Activated naive CD8-positive, alpha-beta T cell treated with anti-CD3 and anti-CD28 coated beads for 36 hours (primary cell): ENCODE data around the gene NCMAP. TPM values are rescaled to one million over a fixed set of nuclear protein-coding genes. Genes with fewer than 3 reads are reported as not detected.

Experiments
- DNase-seq: peaks from one replicate; pipeline ENCODE4 v3.0.0; 2021
- H3K27ac Mint-ChIP-seq: one replicate; pipeline ENCODE4 v1.8.0; 2022; ENCODE audit warnings: mild to moderate bottlenecking, moderate library complexity, mixed read lengths
- H3K27me3 Mint-ChIP-seq: one replicate; pipeline ENCODE4 v1.8.0; 2022; ENCODE audit warnings: mild to moderate bottlenecking, mixed read lengths
- H3K36me3 Mint-ChIP-seq: one replicate; pipeline ENCODE4 v1.8.0; 2021; ENCODE audit warnings: mild to moderate bottlenecking, mixed read lengths
- H3K4me1 Mint-ChIP-seq: one replicate; pipeline ENCODE4 v1.8.0; 2021; ENCODE audit warnings: mixed read lengths
- H3K4me3 Mint-ChIP-seq: one replicate; pipeline ENCODE4 v1.8.0; 2022; ENCODE audit warnings: mild to moderate bottlenecking, moderate library complexity, mixed read lengths
- H3K9me3 Mint-ChIP-seq: one replicate; pipeline ENCODE4 v1.8.0; 2022; ENCODE audit warnings: mixed read lengths
- total RNA-seq, 2 experiments: library from RNA; stranded (reverse); gene quantifications; one replicate each; pipeline ENCODE4 v1.2.3, GENCODE V29; 2021

NCMAP gene
- total RNA-seq, 2 experiments from 2014 or later = 0.16 to 0.21 TPM

DNA sequence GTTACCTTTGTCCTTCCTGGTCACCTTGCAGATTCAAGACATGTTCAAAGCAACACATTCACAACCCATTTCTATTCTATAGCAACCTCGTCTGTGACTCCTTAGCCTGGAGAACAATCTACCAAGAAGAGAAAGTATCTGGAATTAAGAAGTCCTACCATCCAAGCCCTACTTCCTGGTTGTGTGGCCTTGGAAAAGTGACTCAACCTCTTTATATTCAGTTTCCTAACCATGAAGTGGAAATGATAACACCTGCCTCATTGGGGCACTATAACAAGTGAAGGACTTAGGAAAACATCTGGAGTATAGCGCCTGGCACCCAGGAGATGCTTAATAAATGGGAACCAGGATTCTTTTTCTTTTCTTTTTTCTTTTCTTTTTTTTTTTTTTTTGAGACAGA is 50.7 kb downstream of the NCMAP start:
- no peak overlapping the region for H3K27ac Mint-ChIP-seq
- no peak overlapping the region for H3K4me3 Mint-ChIP-seq
- H3K36me3 Mint-ChIP-seq = no peaks in the 10 kb centered on the region

DNA sequence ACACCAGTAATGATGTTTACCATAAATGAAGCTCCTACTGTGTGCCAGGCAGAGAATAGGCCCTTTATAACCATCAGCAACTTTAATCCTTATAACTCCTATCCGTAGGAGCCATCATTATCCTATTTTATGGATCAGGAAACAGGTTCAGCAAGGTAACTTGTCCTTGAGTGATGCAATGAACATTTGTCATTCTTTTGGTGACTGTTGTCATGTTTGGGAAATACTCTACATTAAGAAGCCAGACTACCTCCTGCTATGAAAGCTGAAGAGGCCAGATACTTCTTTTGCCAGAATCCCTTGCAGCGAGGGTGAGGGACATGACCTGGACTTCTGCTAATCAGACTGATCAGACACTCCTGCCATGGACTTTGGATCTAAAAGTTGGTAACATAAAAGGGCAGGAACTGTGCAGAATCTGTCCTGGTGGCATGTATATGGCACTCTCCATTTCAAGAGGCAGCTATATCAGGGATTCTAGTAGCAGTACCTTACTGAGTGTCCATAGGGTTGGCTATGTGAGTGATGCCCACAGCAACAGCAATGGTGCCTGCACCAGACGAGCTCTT is 54.1 kb downstream of the NCMAP start:
- Mint-ChIP-seq H3K36me3 (no peaks in the 10 kb centered on the region), H3K4me3 (no peak overlapping the region), H3K27ac (no peak overlapping the region), H3K4me1 (no peaks in the 10 kb centered on the region), H3K27me3 (peaks cover 4% of the 10 kb centered on the region), H3K9me3 (no peaks in the 10 kb centered on the region)
- no peak for DNase-seq

More for the DNA sequence above, 50.7 kb downstream of the NCMAP start:
- Mint-ChIP-seq H3K27me3 (peaks cover 4% of the 10 kb centered on the region), H3K9me3 (no peaks in the 10 kb centered on the region), H3K4me1 (no peaks in the 10 kb centered on the region)
- no peak for DNase-seq

DNA sequence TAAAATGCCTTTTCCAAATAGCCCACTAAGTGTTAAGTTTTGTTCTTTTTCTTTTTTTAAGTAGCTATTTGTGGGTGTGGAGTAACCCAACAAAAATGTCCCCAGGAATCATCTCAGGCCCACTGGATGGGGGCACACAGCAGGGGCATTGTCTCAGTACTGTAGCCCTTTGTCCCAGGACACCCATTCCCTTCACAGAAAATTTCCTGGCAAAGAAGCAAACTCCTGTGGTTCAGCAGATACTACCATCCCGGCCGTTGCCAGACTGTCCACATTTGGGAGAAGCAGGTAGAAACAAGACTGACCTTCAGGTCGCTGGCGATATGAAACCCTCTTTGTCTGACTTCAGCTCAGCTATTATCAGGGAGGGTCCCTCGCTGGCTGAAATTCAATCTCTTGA is 63.5 kb downstream of the NCMAP start:
- H3K27me3 Mint-ChIP-seq = peaks cover 5% of the 10 kb centered on the region
- no peaks in the 10 kb centered on the region for H3K4me1 Mint-ChIP-seq
- DNase-seq = no peak
- H3K36me3 Mint-ChIP-seq = no peaks in the 10 kb centered on the region
- no peaks in the 10 kb centered on the region for H3K9me3 Mint-ChIP-seq
- no peak overlapping the region for H3K27ac Mint-ChIP-seq
- H3K4me3 Mint-ChIP-seq = no peak overlapping the region

DNA sequence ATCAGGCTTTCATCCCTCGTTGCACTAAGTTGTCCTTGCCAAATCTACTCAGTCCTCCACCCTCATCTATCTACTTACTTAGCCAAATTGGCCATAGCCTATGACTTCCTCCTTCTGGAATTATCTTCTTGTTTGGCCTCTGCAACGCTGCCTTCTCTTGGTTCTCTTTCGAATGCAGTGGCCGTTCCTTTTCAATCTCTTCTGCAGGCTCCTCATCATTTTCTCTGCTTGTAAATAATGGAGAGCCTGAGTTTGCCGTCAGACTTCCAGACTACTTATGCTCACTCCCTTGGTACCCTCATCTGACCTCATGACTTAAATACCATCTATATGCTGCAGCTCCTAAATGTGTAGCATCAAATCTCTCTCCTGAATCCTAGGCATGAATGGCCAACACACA is 64.8 kb downstream of the NCMAP start:
- H3K27ac Mint-ChIP-seq = no peak overlapping the region
- H3K36me3 Mint-ChIP-seq = no peaks in the 10 kb centered on the region
- no peak overlapping the region for H3K4me3 Mint-ChIP-seq
- H3K27me3 Mint-ChIP-seq = peaks cover 5% of the 10 kb centered on the region
- H3K9me3 Mint-ChIP-seq = no peaks in the 10 kb centered on the region
- DNase-seq = no peak
- no peaks in the 10 kb centered on the region for H3K4me1 Mint-ChIP-seq

DNA sequence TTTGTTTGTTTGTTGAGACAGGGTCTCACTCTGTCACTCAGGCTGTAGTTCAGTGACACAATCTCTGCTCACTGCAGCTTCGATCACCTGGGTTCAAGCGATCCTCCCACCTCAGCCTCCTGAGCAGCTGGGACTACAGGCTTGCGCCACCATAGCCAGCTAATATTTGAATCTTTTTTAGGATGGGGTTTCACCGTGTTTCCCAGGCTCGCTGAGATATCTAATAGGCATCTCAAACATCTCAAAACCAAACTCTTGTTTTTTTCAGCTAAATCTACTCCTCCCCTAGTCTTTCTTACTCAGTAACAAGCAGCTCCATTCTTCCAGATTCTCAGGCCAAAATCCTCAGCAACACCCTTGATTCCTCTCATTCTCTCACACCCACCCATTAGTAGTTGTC is 65.2 kb downstream of the NCMAP start:
- H3K4me3 Mint-ChIP-seq = peak overlapping the region; percentile 1
- H3K36me3 Mint-ChIP-seq = no peaks in the 10 kb centered on the region
- DNase-seq = no peak
- no peaks in the 10 kb centered on the region for H3K4me1 Mint-ChIP-seq
- H3K27me3 Mint-ChIP-seq = peaks cover 5% of the 10 kb centered on the region
- no peak overlapping the region for H3K27ac Mint-ChIP-seq
- H3K9me3 Mint-ChIP-seq = no peaks in the 10 kb centered on the region

DNA sequence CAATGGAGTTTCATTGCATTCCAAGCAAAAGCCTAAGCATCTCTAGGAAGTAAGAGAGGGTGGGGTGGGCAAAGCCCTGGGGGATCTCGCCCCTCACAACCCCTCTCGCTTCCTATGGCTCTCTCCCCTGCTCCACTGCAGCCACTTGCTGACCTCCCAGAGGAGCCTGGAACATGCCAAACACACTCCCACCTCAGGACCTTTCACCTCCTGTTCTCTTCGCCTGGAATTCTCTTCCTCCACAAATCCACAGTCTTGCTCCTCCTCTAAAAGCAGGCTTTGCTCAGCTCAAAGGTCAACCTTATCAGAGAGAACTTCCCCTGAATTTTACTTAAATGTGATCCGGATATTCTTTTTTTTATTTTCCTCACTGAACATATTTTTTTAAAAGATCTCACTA is 66.3 kb downstream of the NCMAP start:
- no peaks in the 10 kb centered on the region for H3K9me3 Mint-ChIP-seq
- no peaks in the 10 kb centered on the region for H3K36me3 Mint-ChIP-seq

DNA sequence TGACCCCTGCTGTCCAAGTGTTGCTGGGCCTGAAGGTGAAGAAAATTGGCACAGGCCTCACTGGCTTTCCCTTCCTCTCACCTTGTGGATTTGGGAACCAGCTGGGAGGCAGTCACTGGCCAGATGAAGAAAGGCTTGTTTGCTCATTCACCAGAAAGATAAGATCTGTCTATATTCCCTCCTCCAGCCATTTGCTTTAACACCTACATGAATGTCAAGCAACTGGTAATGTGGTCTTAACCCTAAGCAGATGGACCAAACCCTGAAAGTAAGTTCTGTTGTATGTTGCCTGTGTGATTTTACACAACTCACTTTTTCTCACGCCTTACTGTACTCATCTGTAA is 76.9 kb downstream of the NCMAP start:
- H3K36me3 Mint-ChIP-seq = no peaks in the 10 kb centered on the region
- no peak overlapping the region for H3K4me3 Mint-ChIP-seq
- peaks cover 19% of the 10 kb centered on the region for H3K27me3 Mint-ChIP-seq
- H3K4me1 Mint-ChIP-seq = peaks cover 10% of the 10 kb centered on the region
- no peak for DNase-seq
- no peak overlapping the region for H3K27ac Mint-ChIP-seq
- H3K9me3 Mint-ChIP-seq = no peaks in the 10 kb centered on the region

More for the DNA sequence above, 66.3 kb downstream of the NCMAP start:
- Mint-ChIP-seq H3K4me3 (no peak overlapping the region), H3K4me1 (no peaks in the 10 kb centered on the region), H3K27ac (no peak overlapping the region), H3K27me3 (peaks cover 4% of the 10 kb centered on the region)
- no peak for DNase-seq

DNA sequence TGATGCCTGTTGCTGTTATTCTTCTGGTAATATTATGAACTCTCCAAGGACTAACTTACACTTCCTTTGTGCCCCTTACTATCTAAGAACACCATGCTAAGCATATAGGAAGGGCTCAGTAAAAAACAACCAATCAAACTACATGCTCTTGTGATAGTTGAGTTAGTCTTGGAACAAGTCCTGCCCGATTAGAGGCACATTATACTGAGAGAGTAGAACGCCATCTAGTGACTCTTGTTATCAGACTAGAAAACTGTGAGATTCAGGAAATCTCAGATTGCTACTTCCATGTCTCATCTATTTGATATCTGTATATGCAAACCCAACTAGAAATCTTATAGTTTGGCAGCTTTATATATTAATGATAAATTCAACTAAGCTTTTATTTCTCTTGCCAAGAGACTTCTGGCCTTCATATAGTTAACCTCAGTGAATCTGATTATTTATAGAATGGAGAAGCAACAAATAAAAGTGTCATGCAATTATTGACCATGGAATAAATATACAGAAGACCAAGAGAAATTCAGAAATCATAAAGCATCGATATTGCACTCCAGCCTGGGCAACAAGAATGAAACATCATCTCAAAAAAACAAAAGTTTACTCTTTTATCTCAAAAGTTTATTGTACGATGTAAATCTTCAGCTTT is 79.4 kb downstream of the NCMAP start:
- no peaks in the 10 kb centered on the region for H3K9me3 Mint-ChIP-seq
- peaks cover 6% of the 10 kb centered on the region for H3K27me3 Mint-ChIP-seq
- H3K4me3 Mint-ChIP-seq = no peak overlapping the region
- no peak overlapping the region for H3K27ac Mint-ChIP-seq
- peaks cover 15% of the 10 kb centered on the region for H3K4me1 Mint-ChIP-seq
- DNase-seq = no peak
- no peaks in the 10 kb centered on the region for H3K36me3 Mint-ChIP-seq

DNA sequence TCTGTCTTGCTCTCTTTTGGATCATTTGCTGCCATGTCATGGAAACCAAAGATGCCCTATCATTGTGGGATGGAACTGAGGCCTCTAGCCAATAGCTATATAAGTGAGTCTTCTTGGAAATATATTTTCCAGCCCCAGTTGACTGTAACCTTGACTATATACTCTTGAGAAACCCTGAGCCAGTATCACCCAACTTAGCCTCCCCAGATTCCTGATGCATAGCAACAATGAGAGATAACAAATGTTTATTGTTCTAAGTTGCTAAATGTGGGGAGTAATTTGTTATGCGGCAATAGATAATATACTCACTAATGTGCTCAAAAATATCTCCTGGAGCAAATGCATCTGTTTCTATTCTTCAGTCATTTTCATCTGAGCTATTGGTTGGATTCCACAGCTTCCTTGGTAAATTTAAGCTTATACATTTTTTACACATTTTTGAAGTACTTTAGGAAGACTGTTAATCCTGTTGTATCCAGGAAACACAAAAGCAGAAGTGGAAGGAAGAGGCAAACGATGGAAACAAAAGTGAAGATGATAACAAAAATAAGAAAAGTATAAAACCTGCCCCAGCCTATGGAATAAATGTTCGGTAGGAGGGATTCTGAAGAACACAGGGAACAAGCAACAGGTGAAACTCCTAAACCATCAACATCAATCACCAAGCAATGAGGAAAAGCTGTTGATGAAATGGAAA is 80.9 kb downstream of the NCMAP start:
- Mint-ChIP-seq H3K27ac (no peak overlapping the region), H3K27me3 (no peaks in the 10 kb centered on the region)

DNA sequence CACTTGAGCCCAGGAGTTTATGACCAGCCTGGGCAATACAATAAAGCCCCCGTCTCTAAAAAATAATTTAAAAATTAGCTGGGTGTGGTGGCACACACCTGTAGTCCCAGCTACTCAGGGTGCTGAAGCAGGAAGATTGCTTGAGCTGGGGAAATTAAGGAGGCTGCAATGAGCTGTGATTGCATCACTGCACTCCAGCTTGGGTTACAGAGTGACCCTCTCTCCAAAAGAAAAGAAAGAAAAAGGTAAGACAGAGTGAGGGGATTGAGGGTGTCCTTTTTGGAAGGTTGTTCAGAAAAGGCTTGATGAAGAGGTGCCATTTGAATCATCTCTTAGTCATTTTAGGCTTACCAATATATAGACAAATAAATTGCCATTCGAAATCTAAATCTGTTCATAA is 83.2 kb downstream of the NCMAP start:
- Mint-ChIP-seq H3K9me3 (no peaks in the 10 kb centered on the region), H3K27ac (no peak overlapping the region), H3K27me3 (no peaks in the 10 kb centered on the region), H3K4me1 (peaks cover 22% of the 10 kb centered on the region), H3K4me3 (no peak overlapping the region), H3K36me3 (peaks cover 2% of the 10 kb centered on the region)
- no peak for DNase-seq

More for the DNA sequence above, 80.9 kb downstream of the NCMAP start:
- H3K4me1 Mint-ChIP-seq = peaks cover 22% of the 10 kb centered on the region
- no peak overlapping the region for H3K4me3 Mint-ChIP-seq
- DNase-seq = no peak
- H3K36me3 Mint-ChIP-seq = no peaks in the 10 kb centered on the region
- no peaks in the 10 kb centered on the region for H3K9me3 Mint-ChIP-seq

DNA sequence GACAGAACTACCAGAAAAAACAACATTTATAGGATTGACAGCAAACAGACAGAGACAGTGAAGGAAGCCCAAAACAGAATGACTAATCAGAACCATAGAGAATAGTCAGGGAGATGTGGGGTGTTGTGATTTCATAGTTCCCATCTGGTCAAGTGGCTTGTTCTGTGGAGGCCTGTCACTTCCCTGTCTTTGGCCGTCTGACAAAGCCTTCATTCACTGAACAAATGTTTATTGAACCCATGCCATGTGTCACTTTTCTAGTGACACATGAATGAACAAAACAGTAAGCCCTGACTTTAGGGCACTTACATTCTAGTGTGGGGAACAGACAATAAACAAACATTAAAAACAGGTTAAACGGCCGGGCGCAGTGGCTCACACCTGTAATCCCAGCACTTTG is 84.0 kb downstream of the NCMAP start:
- peaks cover 30% of the 10 kb centered on the region for H3K4me1 Mint-ChIP-seq
- H3K27ac Mint-ChIP-seq = no peak overlapping the region
- peaks cover 10% of the 10 kb centered on the region for H3K36me3 Mint-ChIP-seq
- H3K9me3 Mint-ChIP-seq = no peaks in the 10 kb centered on the region
- no peak for DNase-seq
- H3K27me3 Mint-ChIP-seq = no peaks in the 10 kb centered on the region
- no peak overlapping the region for H3K4me3 Mint-ChIP-seq

DNA sequence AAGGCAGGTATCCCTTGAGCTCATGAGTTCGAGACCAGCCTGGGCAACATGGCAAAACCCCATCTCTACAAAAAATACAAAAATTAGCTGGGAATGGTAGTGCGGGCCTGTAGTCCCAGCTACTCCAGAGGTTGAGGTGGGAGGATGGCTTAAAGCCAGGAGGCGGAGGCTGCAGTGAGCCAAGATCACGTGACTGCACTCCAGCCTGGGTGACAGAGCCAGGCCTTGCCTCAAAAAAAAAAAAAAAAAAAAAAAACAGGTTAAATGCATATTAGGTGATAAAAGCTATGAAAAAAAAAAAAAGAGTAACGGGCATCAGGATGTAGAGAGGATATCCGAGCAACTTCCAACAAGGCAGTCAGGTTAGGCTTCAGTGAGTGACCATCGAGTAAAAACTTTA is 84.4 kb downstream of the NCMAP start:
- Mint-ChIP-seq H3K36me3 (peaks cover 14% of the 10 kb centered on the region), H3K27ac (peak overlapping the region; percentile 96), H3K9me3 (no peaks in the 10 kb centered on the region), H3K4me3 (no peak overlapping the region), H3K27me3 (no peaks in the 10 kb centered on the region), H3K4me1 (peaks cover 33% of the 10 kb centered on the region)
- DNase-seq = no peak

DNA sequence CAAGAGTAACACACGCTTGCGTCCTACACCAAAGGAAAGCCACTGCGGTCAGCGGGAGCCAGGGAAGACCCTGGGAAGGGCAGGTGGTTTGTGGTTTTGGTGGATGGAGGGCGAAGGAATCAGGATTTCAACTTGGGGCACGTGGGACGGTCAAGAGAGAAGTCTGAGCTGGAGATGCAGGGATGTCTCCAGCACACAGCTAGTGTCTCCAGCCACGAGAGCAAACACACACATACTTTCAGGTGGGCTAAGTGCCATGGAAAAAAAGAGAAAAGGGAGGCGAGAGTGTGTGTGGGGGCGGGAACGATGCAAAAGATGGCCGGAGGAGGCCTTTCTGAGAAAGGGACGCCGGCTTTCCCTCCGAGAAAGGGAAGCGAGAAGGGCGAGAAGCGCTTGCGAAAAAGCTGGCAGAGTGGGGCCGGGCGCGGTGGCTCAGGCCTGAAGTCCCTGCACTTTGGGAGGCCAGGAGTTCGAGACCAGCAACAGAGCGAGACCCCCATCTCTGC is 85.8 kb downstream of the NCMAP start:
- H3K4me3 Mint-ChIP-seq = peak overlapping the region; percentile 83

DNA sequence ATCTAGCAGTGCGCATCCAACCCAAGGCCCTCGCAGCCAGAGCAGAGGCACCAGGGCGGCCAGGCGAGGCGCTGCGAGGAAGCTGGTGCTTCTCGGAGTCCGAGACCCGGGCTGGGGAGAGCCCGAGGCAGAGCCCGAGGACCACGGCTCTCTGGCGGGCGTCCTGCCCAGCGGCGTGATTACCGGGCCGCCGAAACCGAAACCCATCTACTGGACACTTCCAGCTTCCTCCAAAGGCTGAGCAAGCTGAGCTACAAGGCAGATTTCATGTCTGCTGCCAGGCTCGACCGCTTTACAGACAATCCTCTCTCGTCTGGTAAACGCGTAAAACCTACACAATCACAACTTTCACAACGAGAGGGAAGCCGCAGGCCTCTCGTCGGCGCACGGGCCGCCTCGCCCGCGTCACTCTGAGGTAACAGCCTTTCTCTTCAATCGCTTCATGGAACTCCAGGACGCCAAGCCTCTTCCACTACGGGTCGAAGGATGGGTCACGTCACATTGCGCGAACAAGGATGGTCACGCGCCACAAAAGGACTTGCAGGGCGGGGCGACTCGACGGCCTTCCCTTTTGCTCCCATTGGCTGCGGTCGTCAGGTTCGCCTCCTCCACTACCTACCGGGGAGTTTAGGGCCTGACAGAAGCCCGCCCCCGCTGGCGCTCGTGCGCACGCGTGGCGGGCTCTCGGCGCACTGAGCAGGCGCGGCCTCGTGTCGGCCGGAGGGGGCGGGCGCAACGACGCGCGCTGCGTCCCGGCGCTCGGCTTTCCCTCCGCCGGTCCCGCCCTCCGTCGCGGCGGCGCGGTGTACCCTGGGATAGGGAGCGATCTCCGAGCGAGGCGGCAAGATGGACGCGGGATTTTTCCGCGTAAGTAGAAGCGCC is 86.8 kb downstream of the NCMAP start, which contains the start of gene SRRM1:
SRRM1 (plus strand) TSS at position 822 of the 882 bp plus-strand sequence; CDS start at position 847, 25 bp downstream.
- H3K4me3 Mint-ChIP-seq = peak within 1 kb of the TSS; percentile 83
- H3K4me1 Mint-ChIP-seq = peaks cover 42% of the 10 kb centered on the region
- H3K27ac Mint-ChIP-seq = peak within 1 kb of the TSS; percentile 96
- peak; percentile 99 for DNase-seq
- H3K27me3 Mint-ChIP-seq = no peaks in the 10 kb centered on the region
- H3K9me3 Mint-ChIP-seq = no peaks in the 10 kb centered on the region
- peaks cover 34% of the 10 kb centered on the region for H3K36me3 Mint-ChIP-seq

More for the DNA sequence above, 85.8 kb downstream of the NCMAP start:
- Mint-ChIP-seq H3K9me3 (no peaks in the 10 kb centered on the region), H3K27ac (peak overlapping the region; percentile 96), H3K36me3 (peaks cover 24% of the 10 kb centered on the region), H3K27me3 (no peaks in the 10 kb centered on the region), H3K4me1 (peaks cover 37% of the 10 kb centered on the region)
- DNase-seq = peak; percentile 66
